ENCODE measurements around the gene PNMA3. TPM values are rescaled to one million over a fixed set of nuclear protein-coding genes. Genes with fewer than 3 reads are reported as not detected.
A peak's percentile ranks its signal among the peaks of the same experiment; 100 is the strongest.
"Not testable (repeated sequence)": the region's sequence is repeated elsewhere in the genome, so short reads cannot be mapped to it uniquely, and the experiment has no call there.

Gene PNMA3
- total RNA-seq, 2 experiments from 2014 or later, result not detected

DNA sequence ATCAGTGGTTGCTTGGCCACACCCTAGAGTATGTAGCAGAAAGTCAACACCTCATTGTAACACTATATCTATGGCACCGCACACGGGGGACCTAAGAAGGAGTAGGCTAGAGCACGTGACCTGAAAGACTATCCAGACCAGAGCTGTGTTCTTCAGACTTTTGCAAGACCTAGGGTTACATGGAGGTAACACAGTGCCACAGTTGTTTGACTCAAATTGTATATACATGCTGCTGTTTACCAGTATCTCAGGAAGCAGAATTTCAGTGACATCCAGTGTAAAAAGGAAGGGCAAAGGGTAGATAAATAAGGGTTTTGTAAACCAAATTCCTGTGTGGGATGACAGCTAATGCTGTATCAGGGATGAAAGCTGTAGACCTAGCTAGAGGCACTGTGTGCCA lies 46.1 kb downstream of the PNMA3 start:
- intact Hi-C loops (cut with micrococcal nuclease; ENCODE audit: unreplicated experiment), result no loop called here
- H3K36me3 ChIP-seq (ENCODE audit: insufficient read depth, low read length), result no peaks in the 10 kb centered on the region; the same call in 1 of the 2 replicates
- ChIA-PET POLR2A (no interaction called here), CTCF (ENCODE audit: unreplicated experiment) (no interaction called here)
- H3K4me1 ChIP-seq (ENCODE audit: insufficient read depth, low read length, poor library complexity, severe bottlenecking), result peaks cover 14% of the 10 kb centered on the region
- BruUV-seq (replicated peaks), result no TSS peak
- H3K9me3 ChIP-seq (ENCODE audit: low read length), result peaks cover 9% of the 10 kb centered on the region; the same call in 1 of the 2 replicates
- no peaks in the 10 kb centered on the region for H3K79me2 ChIP-seq (ENCODE audit: insufficient read depth, low read depth, low read length)
- no peak overlapping the region for H3K4me2 ChIP-seq (ENCODE audit: low read length)
- H2AFZ ChIP-seq (ENCODE audit: low read length), result no peak overlapping the region
- H4K20me1 ChIP-seq (ENCODE audit: insufficient read depth, low read length), result no peaks in the 10 kb centered on the region
- no peak for TF ChIP-seq EZH2phosphoT487 (IDR thresholded peaks at IDR 0.05; ENCODE audit: borderline replicate concordance, low read depth, low read length)
- TF ChIP-seq, protein P1, sequence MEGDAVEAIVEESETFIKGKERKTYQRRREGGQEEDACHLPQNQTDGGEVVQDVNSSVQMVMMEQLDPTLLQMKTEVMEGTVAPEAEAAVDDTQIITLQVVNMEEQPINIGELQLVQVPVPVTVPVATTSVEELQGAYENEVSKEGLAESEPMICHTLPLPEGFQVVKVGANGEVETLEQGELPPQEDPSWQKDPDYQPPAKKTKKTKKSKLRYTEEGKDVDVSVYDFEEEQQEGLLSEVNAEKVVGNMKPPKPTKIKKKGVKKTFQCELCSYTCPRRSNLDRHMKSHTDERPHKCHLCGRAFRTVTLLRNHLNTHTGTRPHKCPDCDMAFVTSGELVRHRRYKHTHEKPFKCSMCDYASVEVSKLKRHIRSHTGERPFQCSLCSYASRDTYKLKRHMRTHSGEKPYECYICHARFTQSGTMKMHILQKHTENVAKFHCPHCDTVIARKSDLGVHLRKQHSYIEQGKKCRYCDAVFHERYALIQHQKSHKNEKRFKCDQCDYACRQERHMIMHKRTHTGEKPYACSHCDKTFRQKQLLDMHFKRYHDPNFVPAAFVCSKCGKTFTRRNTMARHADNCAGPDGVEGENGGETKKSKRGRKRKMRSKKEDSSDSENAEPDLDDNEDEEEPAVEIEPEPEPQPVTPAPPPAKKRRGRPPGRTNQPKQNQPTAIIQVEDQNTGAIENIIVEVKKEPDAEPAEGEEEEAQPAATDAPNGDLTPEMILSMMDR (conservative IDR thresholded peaks at IDR 0.05; ENCODE audit: low read length), result no peak
- no peaks in the 10 kb centered on the region for H3K9me2 ChIP-seq (ENCODE audit: insufficient read depth, low read length)
- H3K4me3 ChIP-seq (ENCODE audit: low read depth, low read length, poor library complexity, severe bottlenecking), result no peak overlapping the region
- H3K27ac ChIP-seq (ENCODE audit: low read depth, low read length, poor library complexity, severe bottlenecking), result no peak overlapping the region
- no peak for DNase-seq (ENCODE audit: low spot score)

DNA sequence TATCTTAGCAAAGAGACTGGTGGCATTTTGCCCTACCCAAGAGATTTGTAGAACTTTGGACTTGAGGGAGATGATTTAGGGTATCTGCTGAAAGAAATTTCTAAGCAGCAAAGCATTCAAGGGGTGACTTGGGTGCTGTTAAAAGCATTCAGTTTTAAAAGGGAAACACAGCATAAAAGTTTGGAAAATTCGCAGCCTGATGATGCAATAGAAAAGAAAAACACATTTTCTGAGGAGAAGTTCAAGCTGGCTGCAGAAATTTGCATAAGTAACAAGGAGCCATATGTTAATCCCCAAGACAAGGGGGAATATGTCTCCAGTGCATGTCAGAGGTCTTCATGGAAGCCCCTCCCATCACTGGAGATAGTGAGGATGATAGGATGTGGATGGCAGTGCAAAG lies 48.7 kb downstream of the PNMA3 start:
- H4K20me1 ChIP-seq (ENCODE audit: insufficient read depth, low read length); DNase-seq (ENCODE audit: low spot score); H3K79me2 ChIP-seq (ENCODE audit: insufficient read depth, low read depth, low read length); POLR2A ChIA-PET; BruUV-seq (replicated peaks); intact Hi-C loops (cut with micrococcal nuclease; ENCODE audit: unreplicated experiment); CTCF ChIA-PET (ENCODE audit: unreplicated experiment); H3K36me3 ChIP-seq (ENCODE audit: insufficient read depth, low read length); H3K9me3 ChIP-seq (ENCODE audit: low read length); H2AFZ ChIP-seq (ENCODE audit: low read length); H3K9me2 ChIP-seq (ENCODE audit: insufficient read depth, low read length): not testable (repeated sequence)
- peak overlapping the region; percentile 98 for H3K27ac ChIP-seq (ENCODE audit: low read depth, low read length, poor library complexity, severe bottlenecking)
- peaks cover 14% of the 10 kb centered on the region for H3K4me1 ChIP-seq (ENCODE audit: insufficient read depth, low read length, poor library complexity, severe bottlenecking)
- H3K4me3 ChIP-seq (ENCODE audit: low read depth, low read length, poor library complexity, severe bottlenecking), result peak overlapping the region; percentile 48
- peak overlapping the region; percentile 60 for H3K4me2 ChIP-seq (ENCODE audit: low read length)

DNA sequence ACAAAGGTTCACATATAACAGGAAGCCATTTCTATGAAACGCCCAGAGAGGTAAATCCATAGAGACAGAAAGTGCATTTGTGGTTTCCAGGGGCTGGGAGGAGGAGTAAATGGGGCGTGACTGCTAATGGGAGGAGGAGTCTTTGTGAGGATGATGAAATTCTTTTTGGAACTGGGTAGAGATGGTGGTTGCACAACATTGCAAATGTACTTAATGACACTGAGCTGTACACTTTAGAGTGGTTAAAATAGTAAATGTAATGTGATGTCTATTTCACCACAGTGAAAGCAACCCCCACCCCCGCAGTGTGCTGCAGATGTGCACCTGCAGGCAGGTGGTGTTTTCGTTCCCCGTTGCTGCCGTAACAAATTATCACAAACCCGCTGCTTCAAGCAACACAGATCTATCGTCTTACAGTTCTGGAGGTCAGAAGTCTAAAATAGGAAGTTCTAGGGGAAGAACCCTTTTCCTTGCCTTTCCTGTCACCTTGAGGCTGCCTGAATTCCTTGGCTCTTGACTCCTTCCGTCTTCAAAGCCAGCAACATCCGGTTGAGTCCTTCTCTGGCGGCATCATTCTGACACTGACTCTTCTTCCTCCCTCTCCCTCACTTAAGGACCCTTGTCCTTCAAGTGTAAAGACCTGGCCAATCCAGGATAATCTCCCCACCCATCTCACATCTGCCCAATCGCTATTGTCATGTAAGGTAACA lies 50.0 kb downstream of the PNMA3 start:
- H4K20me1 ChIP-seq (ENCODE audit: insufficient read depth, low read length); H3K9me2 ChIP-seq (ENCODE audit: insufficient read depth, low read length); CTCF ChIA-PET (ENCODE audit: unreplicated experiment); H3K9me3 ChIP-seq (ENCODE audit: low read length); H3K4me3 ChIP-seq (ENCODE audit: low read depth, low read length, poor library complexity, severe bottlenecking); DNase-seq (ENCODE audit: low spot score); POLR2A ChIA-PET; H3K36me3 ChIP-seq (ENCODE audit: insufficient read depth, low read length); H3K79me2 ChIP-seq (ENCODE audit: insufficient read depth, low read depth, low read length); intact Hi-C loops (cut with micrococcal nuclease; ENCODE audit: unreplicated experiment): not testable (repeated sequence)
- peak overlapping the region; percentile 61; the same call in 1 of the 2 replicates for H2AFZ ChIP-seq (ENCODE audit: low read length)
- H3K4me1 ChIP-seq (ENCODE audit: insufficient read depth, low read length, poor library complexity, severe bottlenecking), result peaks cover 14% of the 10 kb centered on the region
- BruUV-seq (replicated peaks), result TSS peak; percentile 88
- peak overlapping the region; percentile 60 for H3K4me2 ChIP-seq (ENCODE audit: low read length)
- peak overlapping the region; percentile 98 for H3K27ac ChIP-seq (ENCODE audit: low read depth, low read length, poor library complexity, severe bottlenecking)

Small RNA genes lying within 50 kb of the gene (small RNA-seq; reads per million reads assigned to genes)
- gene AC243428.1, result not detected

Other genes with a start within 250 kb of the PNMA3 start
- 9.4 and 12.3 TPM in 2 replicates for gene CETN2, start 225.7 kb upstream of the PNMA3 start, total RNA-seq (2014; rRNA removed; shearing (Covaris generic))
- 13.9 and 15.6 TPM in 2 replicates for gene CETN2, start 225.7 kb upstream of the PNMA3 start, total RNA-seq (2022)
- gene NSDHL, start 225.4 kb upstream of the PNMA3 start, total RNA-seq (2014; rRNA removed; shearing (Covaris generic)), result 11.1 and 13.7 TPM in 2 replicates
- gene NSDHL, start 225.4 kb upstream of the PNMA3 start, total RNA-seq (2022), result 17.7 and 20.2 TPM in 2 replicates
- gene ZNF185, start 158.4 kb upstream of the PNMA3 start, total RNA-seq (2014; rRNA removed; shearing (Covaris generic)), result 0.73 and 1.4 TPM in 2 replicates
- gene ZNF185, start 158.4 kb upstream of the PNMA3 start, total RNA-seq (2022), result 20.7 and 21.3 TPM in 2 replicates
- not detected in 2 replicates for gene PNMA5, start 62.4 kb upstream of the PNMA3 start, total RNA-seq (2014; rRNA removed; shearing (Covaris generic))
- not detected in 2 replicates for gene PNMA5, start 62.4 kb upstream of the PNMA3 start, total RNA-seq (2022)
- 9.0 and 9.8 TPM in 2 replicates for gene PNMA6A, start 16.0 kb downstream of the PNMA3 start, total RNA-seq (2014; rRNA removed; shearing (Covaris generic))
- gene PNMA6A, start 16.0 kb downstream of the PNMA3 start, total RNA-seq (2022), result 2.2 and 2.4 TPM in 2 replicates
- not detected in 2 replicates for gene MAGEA1, start 122.8 kb downstream of the PNMA3 start, total RNA-seq (2014; rRNA removed; shearing (Covaris generic))
- not detected in 2 replicates for gene MAGEA1, start 122.8 kb downstream of the PNMA3 start, total RNA-seq (2022)